GM21367 (cell line): ENCODE data around the gene MLH1.
A peak's percentile ranks its signal among the peaks of the same experiment; 100 is the strongest.

Source experiments
- ATAC-seq: cut with Tn5 transposase; IDR thresholded peaks from one replicate; pipeline ENCODE4 v1.9.1; 2021; ENCODE audit not compliant: unreplicated experiment

Gene MLH1

DNA sequence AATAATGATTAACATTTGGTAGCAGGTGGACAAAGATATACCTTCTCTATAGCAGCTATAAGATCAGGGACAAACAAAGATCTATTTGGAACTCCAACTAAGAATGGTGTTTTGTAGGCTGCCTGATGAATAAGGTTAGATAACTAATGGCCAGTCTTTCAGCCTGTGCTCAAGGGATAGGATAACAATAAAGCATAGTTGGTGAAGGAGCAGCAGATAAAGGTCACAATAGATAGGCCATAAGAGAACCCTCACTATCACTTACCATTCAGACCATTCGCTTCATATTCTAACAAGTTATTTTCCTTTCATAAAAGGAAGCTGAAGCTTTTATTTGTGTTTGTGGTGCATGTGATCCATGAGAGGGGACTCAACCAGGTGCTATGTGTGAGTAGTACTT lies 20.2 kb upstream of the MLH1 start:
- no peak for ATAC-seq

- ATAC-seq: no peak
These were observed 12.3 kb upstream of the MLH1 start for GRCh38 chr3:36981006-36981405.

DNA sequence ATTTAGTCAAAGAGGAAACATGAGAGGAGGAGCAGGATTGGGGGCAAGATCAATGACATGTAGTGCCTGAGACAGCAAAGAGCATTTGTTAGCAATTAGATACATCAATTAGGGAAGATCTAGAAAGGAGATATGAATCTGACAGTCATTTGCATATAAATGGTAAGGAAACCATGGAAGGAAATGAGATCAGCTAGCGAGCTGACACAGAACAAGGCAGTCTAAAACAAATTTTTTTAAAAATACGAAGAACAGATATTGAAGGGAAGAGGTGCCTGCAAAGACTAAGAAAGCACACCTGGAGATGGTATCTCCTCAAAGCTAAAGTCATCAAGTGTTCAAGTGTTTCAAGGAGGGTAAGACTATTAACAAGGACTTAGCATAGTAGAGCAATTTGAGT lies 5.0 kb upstream of the MLH1 start:
- no peak for ATAC-seq

- ATAC-seq: no peak
These were observed 4.3 kb upstream of the MLH1 start for GRCh38 chr3:36989005-36989404.

GRCh38 chr3:36989568-36989967 lies 3.8 kb upstream of the MLH1 start:
- ATAC-seq: no peak

GRCh38 chr3:36991147-36991546 lies 2.2 kb upstream of the MLH1 start:
- ATAC-seq: no peak

GRCh38 chr3:36991923-36992805 lies 1.2 kb upstream of the MLH1 start:
- no peak for ATAC-seq

- peak; percentile 83 for ATAC-seq
These were observed 452 bp upstream of the MLH1 start, which contains the start of gene EPM2AIP1 for GRCh38 chr3:36992806-36993325. EPM2AIP1 (minus strand) TSS chr3:36993131; CDS start chr3:36993077, 54 bp downstream.

DNA sequence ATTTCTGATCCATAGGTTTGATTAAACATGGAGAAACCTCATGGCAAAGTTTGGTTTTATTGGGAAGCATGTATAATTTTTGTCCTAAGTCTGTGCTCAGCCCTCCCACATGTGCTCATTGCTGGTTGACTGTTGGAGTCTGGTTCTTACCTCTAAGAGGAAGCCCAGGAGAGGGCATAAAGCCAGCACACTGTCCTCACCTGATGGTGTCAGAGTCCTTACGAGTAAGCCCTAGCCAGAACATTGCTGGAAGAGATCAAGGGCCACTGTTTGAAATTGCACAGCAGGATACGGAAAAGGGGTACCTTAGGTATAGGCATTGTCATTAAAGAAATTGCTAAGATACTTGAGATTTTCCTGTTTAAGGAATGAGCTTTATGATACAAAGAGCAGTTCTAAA lies 21.3 kb downstream of the MLH1 start:
- ATAC-seq: no peak

GRCh38 chr3:37015642-37016041 lies 22.3 kb downstream of the MLH1 start:
- ATAC-seq: no peak

DNA sequence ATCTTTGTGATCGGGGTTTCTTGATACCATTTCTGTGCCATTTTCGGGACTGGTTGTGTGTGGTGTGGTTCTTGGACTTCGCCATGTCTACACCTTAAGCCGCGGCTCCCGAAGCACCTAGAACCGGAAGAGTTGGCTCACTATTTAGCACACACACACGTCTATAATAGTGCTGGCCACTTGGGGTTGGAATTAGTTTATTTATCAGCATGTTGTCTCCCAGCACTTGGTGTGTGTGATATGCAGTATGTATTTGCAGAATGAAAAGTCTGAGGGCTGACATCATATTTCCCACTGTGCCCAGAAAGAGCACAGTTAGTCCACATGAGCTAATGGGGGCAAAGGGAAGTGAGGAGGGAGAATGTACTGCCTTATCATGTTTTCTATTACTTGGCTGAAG lies 23.6 kb downstream of the MLH1 start:
- no peak for ATAC-seq

DNA sequence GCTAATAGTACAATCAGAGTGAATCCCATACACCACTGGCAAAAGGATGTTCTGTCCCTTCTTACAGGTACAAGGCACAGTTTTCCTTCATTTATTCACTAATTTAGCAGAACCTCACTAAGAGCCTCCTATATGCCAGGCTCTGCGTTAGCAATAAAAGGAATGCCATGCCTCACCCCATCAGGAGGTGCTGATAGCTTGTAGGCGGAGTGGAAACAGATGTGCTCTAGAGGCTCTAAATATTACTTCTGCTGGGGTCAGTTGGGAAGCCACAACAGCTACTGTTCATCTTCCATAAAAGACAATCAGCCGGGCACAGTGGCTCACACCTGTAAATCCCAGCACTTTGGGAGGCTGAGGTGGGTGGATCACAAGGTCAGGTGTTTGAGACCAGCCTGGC lies 24.4 kb downstream of the MLH1 start:
- ATAC-seq: no peak

DNA sequence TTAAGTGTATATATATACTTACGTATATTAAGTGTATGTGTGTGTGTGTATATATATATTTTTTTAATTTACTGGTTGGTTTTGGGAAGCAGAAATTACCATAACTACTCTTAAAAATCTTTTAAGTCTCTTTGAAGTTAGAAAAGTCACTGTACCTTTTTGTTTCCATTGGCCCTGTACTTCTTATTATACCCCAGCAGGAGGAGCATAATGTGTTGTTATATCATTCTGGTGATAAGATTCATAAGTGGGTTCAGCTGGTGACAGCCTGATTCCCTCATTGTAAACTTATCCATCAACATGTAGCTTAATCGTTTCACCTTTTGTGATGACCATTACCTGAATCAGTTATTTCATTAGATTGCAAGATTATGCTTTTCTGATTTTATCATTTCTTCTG lies 30.8 kb downstream of the MLH1 start:
- ATAC-seq: no peak

DNA sequence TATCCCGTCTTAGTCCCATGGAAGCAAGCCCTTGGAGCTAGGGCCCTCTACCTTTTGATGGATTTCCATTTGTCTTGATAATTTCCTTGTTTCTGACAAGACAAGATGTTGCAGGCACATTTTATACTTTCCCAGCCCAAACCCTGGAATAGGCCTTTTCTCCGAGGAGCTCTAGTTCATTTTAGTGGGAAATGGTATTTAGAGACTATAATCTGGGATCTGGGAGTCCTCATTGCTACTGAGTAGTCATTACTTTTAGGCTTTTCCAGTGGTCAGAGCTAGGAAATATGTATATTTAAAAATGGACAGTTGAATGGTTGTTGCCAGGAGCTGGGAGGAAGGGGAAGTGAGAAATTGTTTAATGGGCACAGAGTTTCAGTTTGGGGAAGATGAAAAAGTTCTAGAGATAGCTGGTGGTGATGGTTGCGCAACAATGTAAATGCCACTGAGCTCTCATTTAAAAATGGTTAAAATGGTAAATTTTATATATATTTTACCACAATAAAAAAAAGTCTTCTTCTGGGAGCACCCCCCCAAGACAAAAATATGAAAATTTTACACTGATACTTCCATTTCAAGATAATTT lies 31.6 kb downstream of the MLH1 start:
- ATAC-seq: no peak

GRCh38 chr3:37025561-37026335 lies 32.4 kb downstream of the MLH1 start:
- no peak for ATAC-seq

DNA sequence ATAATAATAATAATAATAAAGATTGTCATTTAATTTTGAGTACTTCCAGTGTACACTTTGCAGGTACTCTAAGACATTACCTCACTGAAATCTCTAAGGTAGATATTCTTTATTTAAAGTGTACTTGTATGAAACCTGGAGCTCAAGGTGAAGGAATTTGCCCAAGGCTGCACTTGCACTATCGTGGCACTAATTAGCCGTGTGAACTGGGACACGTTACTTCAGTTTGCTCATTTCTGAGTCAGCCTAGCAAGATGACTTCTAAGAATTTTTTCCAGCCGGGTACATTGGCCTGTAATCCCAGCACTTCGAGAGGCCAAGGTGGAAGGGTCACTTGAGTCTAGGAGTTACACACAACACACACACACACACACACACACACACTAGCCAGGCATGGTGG lies 33.5 kb downstream of the MLH1 start:
- ATAC-seq: no peak

- no peak for ATAC-seq
These were observed 35.0 kb downstream of the MLH1 start for GRCh38 chr3:37028329-37028728.

DNA sequence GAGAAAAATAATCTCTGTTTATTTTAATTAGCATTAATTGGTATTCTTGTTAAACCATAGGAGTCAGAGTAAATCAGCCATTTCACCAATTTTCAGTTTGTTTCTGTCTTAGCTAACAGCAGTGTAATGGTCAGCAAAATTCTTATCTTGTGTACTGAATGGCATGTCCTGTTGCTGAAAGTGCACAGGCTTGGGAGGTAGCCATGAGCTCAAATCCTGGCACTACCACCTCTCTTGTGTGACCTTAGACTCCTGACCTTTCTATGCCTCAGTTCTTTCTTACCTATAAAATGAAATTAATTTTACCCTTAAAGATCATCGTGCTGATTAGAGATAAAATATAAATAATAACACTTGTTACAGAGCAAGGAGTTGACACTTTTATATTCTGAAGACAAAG lies 35.8 kb downstream of the MLH1 start:
- no peak for ATAC-seq

GRCh38 chr3:37029516-37030163 lies 36.3 kb downstream of the MLH1 start:
- no peak for ATAC-seq

DNA sequence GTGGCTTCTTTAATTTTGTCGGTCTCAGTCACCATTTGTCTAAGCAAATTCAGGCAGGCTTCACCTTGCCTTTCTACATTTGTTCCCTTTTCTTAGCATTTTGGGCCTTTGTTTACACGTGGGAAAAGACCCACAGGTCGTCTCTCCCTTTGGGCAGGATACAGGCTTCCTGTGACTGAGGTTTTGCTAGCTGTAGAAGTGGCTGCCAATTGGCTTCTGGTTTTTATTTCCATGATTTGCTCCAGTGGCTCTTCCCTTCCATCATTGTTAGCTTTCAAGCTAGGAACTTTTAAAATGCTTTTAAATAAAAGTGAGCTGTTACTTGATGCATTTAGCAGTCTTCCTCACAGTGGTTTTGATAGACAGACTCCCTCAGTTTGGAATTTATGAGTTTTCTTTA lies 37.3 kb downstream of the MLH1 start:
- no peak for ATAC-seq

GRCh38 chr3:37031096-37031682 lies 37.9 kb downstream of the MLH1 start:
- no peak for ATAC-seq
